MM.1S (cell line): ENCODE results near the gene NPHP1.
"Not testable (repeated sequence)": the region's sequence is repeated elsewhere in the genome, so short reads cannot be mapped to it uniquely, and the experiment has no call there.

Experiments used
- DNase-seq: peaks from one replicate; pipeline ENCODE4 v3.0.0-alpha.2; 2015
- H2AFZ ChIP-seq: fragments of 300-600 bp; sonication (generic); 2 replicates; pipeline ENCODE4 v1.6.0; 2016; ENCODE audit warnings: antibody characterized with exemption, low read length
- H3F3A ChIP-seq: fragments of 300-600 bp; sonication (generic); 2 replicates; pipeline ENCODE4 v1.6.1; 2016; ENCODE audit warnings: mild to moderate bottlenecking, antibody characterized with exemption, low read length, moderate library complexity, mixed read lengths; ENCODE audit not compliant: insufficient read depth
- H3K27ac ChIP-seq: fragments of 300-600 bp; sonication (generic); 2 replicates; pipeline ENCODE4 v1.5.1; 2016; ENCODE audit warnings: mild to moderate bottlenecking, low read length
- H3K27me3 ChIP-seq: fragments of 300-600 bp; sonication (generic); replicated peaks from 2 replicates; pipeline ENCODE4 v1.6.0; 2016; ENCODE audit warnings: low read length; ENCODE audit not compliant: insufficient read depth
- H3K36me3 ChIP-seq: fragments of 300-600 bp; sonication (generic); replicated peaks from 2 replicates; pipeline ENCODE4 v1.6.1; 2016; ENCODE audit warnings: mild to moderate bottlenecking, low read length, mixed read lengths; ENCODE audit not compliant: insufficient read depth
- H3K4me1 ChIP-seq: fragments of 300-600 bp; sonication (generic); 2 replicates; pipeline ENCODE4 v1.6.1; 2016; ENCODE audit warnings: low read length, mixed read lengths
- H3K4me2 ChIP-seq: fragments of 300-600 bp; sonication (generic); 2 replicates; pipeline ENCODE4 v1.6.0; 2016; ENCODE audit warnings: low read depth, low read length
- H3K4me3 ChIP-seq: fragments of 300-600 bp; sonication (generic); 2 replicates; pipeline ENCODE4 v1.5.1; 2016; ENCODE audit warnings: low read length, mixed read lengths
- H3K79me2 ChIP-seq: fragments of 300-600 bp; sonication (generic); 2 replicates; pipeline ENCODE4 v1.6.1; 2016; ENCODE audit warnings: mixed run types, low read length, mixed read lengths
- H3K9ac ChIP-seq: fragments of 300-600 bp; sonication (generic); 2 replicates; pipeline ENCODE4 v1.6.1; 2016; ENCODE audit warnings: low read length, mixed read lengths
- H3K9me2 ChIP-seq: fragments of 300-600 bp; sonication (generic); replicated peaks from 2 replicates; pipeline ENCODE4 v1.6.1; 2016; ENCODE audit warnings: mild to moderate bottlenecking, low read length, mixed read lengths; ENCODE audit not compliant: insufficient read depth
- H3K9me3 ChIP-seq: fragments of 300-600 bp; sonication (generic); replicated peaks from 2 replicates; pipeline ENCODE4 v1.6.1; 2016; ENCODE audit warnings: mild to moderate bottlenecking, low read length, mixed read lengths; ENCODE audit not compliant: insufficient read depth
- H4K20me1 ChIP-seq: fragments of 300-600 bp; sonication (generic); 2 replicates; pipeline ENCODE4 v1.6.1; 2016; ENCODE audit warnings: mild to moderate bottlenecking, low read length, moderate library complexity, mixed read lengths; ENCODE audit not compliant: insufficient read depth

Gene NPHP1

GRCh38 chr2:110083162-110083561, 121.7 kb downstream of the NPHP1 start:
- H3K9ac ChIP-seq, H3K9me2 ChIP-seq, H3K9me3 ChIP-seq, H3K79me2 ChIP-seq, DNase-seq, H3K4me2 ChIP-seq, H3K4me1 ChIP-seq, H3K27me3 ChIP-seq, H3F3A ChIP-seq, H2AFZ ChIP-seq, H3K36me3 ChIP-seq, H3K4me3 ChIP-seq, H4K20me1 ChIP-seq, H3K27ac ChIP-seq: not testable (repeated sequence)

DNA sequence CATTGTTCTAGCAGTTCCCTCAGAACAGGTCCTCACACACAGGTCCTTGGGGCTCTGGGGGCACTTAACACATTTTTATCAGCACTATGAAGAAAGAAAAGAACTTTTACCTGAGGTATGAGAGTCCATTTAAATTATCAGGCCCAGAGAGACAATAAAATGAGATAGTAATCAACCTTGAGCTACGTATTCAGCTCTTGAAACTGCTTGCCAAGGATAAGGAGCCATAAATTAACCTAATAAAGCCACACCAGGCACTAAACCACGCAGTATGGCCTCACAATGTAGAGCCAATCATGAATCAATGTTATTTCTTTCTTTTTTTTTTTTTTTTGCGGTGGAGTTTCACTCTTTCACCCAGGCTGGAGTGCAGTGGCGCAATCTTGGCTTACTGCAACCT, 126.7 kb downstream of the NPHP1 start:
- not testable (repeated sequence) for H3K36me3 ChIP-seq, H3K4me2 ChIP-seq, DNase-seq, H4K20me1 ChIP-seq, H3K9ac ChIP-seq, H3K27ac ChIP-seq, H2AFZ ChIP-seq, H3K9me2 ChIP-seq, H3K9me3 ChIP-seq, H3K27me3 ChIP-seq, H3K79me2 ChIP-seq, H3F3A ChIP-seq, H3K4me3 ChIP-seq, H3K4me1 ChIP-seq

DNA sequence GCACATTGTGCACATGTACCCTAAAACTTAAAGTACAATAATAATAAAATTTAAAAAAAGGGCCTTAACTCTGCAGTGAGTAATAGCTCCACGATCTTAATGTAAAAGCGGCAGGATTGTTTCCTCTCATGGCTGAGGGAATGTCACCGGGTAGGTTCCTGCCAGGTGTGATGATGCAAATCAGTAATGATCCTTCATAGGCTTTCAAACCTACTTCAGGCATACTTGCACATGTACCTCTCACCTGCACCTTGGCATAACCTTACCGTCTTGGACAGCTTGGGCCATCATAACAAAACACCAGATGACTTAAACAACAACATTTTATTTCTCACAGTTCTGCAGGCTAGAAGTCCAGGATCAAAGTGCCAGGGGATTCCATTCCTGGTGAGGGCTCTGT, 128.9 kb downstream of the NPHP1 start:
- not testable (repeated sequence) for H3K27ac ChIP-seq, H3K79me2 ChIP-seq, H3K4me3 ChIP-seq, H3K9ac ChIP-seq, H3F3A ChIP-seq, H2AFZ ChIP-seq, H3K36me3 ChIP-seq, DNase-seq, H3K27me3 ChIP-seq, H3K4me1 ChIP-seq, H3K4me2 ChIP-seq, H3K9me3 ChIP-seq, H3K9me2 ChIP-seq, H4K20me1 ChIP-seq
